Measurements from ENCODE around the gene RPIA.

- TF ChIP-seq POLR2A (IDR thresholded peaks at IDR 0.05; ENCODE audit: low read length) (no peak), GATA1 (IDR thresholded peaks at IDR 0.05; ENCODE audit: low read depth, low read length) (no peak)
Observed at GRCh38 chr2:88651646-88652045, 39.8 kb upstream of the RPIA start.
